IPS-18c (cell line): ENCODE data around the gene CLK4.
"Not testable (repeated sequence)": the region's sequence is repeated elsewhere in the genome, so short reads cannot be mapped to it uniquely, and the experiment has no call there.

ENCODE experiments used
- H3K4me3 ChIP-seq: 2 replicates; pipeline ENCODE4 v1.7.0; 2013; ENCODE audit warnings: low read depth, mild to moderate bottlenecking, low read length, moderate library complexity; ENCODE audit not compliant: insufficient read depth
- H3K9me3 ChIP-seq: one replicate; pipeline ENCODE4 v1.6.1; 2013; ENCODE audit warnings: mild to moderate bottlenecking, low read length, moderate library complexity; ENCODE audit not compliant: control insufficient read depth, insufficient read depth

Gene CLK4

DNA sequence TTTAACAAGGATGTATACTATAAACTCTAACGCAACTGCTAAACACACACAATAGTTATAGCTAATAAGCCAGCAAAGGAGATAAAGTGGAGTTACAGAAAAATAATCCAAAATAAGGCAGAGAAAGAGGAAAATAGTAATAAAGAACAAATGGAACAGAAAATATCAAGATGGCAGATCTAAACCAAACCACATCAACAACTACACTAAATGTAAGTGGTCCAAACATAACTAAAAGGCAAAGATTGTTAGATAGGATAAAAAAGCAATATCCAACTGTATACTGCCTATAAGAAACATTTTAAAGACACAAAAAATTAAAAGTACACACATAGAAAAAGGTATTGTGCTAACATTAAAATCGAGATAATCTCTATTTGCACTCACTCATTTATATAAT is 31.1 kb downstream of the CLK4 start:
- Histone ChIP-seq H3K4me3 (no peak overlapping the region), H3K9me3 (peaks cover 2% of the 10 kb centered on the region)

DNA sequence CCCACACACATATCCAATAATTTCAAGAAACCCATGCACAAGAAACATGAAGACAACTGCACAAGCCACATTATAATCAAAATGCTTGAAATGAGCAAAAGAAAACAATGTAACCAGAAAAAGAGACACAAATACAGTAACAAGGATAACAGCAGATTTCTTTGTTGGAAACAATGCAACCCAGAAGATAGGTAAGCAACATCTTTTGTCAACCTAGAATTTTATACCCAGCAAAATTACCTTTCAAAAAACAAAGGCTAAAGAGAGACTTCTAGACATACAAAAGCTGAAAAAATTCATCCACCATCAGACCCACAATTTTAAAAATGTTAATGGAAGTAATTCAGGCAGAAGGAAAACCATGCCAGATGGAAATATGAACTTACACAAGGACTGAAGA is 31.7 kb downstream of the CLK4 start:
- Histone ChIP-seq H3K9me3 (peaks cover 2% of the 10 kb centered on the region), H3K4me3 (no peak overlapping the region)

DNA sequence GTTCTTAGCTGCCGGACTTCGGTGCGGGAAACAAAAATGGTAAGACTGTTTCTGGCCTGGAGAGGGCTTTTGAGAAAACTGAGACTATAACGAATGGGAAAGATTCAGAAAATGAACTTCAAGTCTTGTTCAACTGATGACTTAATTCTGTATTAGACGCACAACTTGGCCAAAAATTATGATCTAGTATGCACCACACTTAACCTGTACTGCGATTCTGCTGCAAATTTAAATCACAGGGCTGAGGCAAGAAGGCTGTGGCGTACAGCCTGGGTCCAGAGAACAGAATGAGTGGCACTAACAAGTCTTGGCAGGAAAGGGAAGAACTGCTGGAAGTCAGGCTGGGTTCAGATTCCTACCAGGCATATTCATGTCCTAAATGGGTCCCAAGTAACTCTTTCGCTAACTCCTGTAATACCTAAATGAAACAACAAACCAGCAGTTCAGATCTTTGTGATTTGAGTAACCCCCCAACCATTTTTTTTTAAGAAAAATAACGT is 35.9 kb downstream of the CLK4 start:
- Histone ChIP-seq H3K9me3 (peaks cover 2% of the 10 kb centered on the region), H3K4me3 (no peak overlapping the region)

DNA sequence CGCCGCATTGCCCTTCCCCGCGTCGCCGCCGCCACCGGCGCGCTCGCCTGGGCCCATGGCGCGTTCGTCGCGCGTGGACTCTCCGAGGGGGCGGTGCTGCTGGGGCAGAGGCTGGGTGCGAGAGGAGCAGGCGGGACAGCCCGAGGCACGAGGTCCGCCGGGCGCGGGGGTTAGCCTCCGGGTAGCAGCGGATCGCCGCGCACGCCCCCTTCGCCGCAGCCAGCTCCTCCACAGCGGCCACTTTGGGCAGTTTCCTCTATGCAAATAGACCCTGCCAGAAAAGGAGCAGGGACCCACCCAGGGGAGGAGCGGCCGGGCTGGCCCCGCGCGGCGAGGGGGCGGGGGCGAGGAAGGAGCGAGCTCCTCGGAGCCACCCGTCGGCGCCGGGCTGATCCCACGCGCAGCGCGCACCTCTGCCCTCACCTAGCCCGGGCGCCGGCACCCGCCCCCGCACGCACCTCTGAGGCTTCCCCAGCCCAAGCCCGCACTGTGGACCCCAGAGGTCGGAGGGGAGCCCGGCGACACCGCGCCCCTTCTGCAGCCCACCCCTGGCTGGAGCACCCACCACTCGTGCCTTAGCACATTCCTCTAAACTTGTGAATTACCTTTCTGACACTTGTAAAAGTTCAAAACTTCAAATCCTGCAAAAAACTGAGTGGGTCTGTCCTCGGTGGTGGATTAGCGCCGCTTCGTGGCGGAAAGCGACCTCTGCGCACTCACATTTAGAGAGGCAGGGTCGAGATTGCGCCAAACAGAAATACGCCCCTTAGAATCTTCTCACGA is 36.5 kb downstream of the CLK4 start, which contains the start of gene COL23A1:
Gene COL23A1 (minus strand): TSS at position 253 of the 783 bp plus-strand sequence.
- Histone ChIP-seq H3K9me3 (peaks cover 2% of the 10 kb centered on the region), H3K4me3 (peak within 1 kb of the TSS; percentile 62)

DNA sequence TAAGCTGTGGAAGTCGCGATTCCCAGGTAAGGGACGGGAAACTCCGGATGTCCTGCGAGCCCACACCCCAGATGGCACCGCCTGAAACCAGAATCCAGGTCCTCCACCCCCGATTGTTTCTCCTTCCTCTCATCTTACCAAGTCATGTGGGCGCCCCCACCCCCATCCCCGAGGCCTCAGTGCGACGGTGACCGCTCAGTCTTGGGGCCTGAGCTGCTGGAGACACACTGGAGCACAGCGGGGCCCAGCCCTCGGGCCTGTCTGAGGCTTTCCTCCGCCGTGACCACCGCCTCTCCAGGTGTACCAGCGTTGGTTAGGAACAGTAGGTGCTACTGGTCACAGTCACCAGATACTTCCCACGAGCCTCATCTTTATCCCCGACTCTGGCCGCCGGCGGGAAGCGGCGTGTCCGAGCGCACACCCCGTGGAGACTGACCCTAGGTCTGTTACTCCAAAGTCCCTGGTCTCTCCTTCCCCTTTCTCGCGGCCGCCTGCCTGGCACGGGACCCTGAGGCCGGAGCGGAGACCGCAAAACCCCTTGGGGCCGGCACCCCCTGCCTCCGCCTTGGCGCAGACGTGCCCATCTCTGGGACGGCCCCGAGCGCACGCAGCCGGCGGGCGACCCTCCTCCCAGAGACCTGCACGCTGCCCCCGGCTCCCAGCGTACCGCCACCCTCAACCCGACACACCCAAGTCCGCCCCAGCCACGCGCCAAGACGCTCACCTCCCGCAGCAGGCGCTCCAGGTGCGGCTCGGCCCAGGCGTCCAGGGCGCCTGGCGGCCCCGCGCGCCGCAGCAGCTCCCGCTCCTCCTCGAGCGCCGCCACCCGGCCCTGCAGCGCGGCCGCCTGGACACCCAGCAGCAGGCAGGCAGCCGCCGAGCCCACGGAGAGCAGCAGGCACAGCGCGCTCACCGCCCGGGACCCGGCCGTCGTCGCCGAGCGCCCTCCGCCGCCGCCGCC is 37.4 kb downstream of the CLK4 start:
- H3K4me3 ChIP-seq, result peak overlapping the region; percentile 62

GRCh38 chr5:178588769-178589168 is 38.1 kb downstream of the CLK4 start:
- peak overlapping the region; percentile 62; the same call in 1 of the 2 replicates for H3K4me3 ChIP-seq
- no peaks in the 10 kb centered on the region for H3K9me3 ChIP-seq

More for the DNA sequence above, 37.4 kb downstream of the CLK4 start:
- H3K9me3 ChIP-seq, result peaks cover 2% of the 10 kb centered on the region

DNA sequence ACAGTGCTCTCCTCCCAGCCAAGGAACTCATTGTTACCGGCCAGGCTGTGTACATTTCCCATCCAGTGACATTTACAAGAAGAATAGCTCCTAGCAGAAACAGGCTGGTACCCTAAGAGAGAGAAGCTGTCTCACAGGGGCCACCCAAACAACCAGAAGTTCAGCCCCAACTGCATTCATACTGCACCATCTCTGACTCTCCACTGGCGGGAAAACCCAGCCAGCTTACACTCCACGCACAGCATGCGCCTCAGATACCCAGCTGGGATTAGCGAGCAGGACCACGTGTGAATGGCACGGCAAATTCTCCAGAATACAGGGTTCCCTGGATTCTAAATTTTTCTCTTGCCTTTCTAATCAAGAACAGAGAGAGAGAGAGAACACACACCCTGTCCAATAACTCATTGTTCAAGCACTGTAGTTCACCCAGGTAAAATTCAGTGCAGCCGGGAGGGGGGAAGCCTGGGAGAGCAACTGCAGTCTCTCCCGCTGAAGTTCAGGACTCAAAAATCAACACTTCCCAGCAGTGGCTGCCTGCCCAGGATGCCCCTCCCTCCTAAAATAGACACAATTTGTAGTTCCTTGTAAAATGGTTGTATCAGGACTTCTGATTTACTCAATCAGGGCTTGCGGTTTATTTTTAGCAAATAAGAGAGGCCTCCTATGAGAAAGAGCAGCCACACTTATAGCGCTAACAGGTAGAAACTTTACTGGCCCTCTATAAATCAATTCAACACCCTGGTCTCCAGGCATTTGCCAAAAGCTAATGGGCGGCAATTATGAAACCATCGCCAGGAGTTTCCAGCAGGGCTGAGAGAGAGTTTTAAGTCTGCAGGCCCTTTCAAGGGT is 38.9 kb downstream of the CLK4 start:
- Histone ChIP-seq H3K9me3 (no peaks in the 10 kb centered on the region), H3K4me3 (no peak overlapping the region)

DNA sequence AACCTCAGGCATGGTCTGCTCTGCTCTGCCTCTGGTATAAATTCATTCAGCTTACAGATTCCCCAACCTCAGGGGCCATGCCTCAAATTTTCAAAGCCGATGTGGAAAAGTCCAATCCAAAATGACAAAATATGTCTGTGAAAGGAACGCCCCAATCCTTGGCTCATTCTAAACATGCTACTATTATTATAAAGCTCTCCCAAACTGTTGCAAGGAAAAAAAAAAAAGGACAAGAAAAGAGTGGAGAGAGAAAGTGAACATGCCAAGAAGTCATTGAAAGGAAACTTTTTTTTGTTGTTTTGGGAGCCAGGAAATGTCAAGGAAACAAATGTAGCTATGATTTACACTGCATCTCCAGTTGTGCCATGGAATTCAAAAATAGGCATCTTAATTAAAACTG is 40.5 kb downstream of the CLK4 start:
- Histone ChIP-seq H3K9me3 (no peaks in the 10 kb centered on the region), H3K4me3 (no peak overlapping the region)

DNA sequence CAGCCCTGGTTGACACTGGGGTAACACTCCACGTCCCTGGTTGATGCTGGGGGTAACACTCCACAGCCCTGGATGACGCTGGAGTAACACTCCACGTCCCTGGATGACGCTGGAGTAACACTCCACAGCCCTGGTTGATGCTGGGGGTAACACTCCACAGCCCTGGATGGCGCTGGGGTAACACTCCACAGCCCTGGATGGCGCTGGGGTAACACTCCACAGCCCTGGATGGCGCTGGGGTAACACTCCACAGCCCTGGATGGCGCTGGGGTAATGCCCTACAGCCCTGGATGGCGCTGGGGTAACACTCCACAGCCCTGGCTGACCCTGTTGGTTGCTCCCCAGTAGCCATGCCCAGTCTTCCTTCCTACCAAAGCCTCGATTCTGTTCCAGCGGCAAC is 41.4 kb downstream of the CLK4 start:
- not testable (repeated sequence) for H3K9me3 ChIP-seq, H3K4me3 ChIP-seq

GRCh38 chr5:178583279-178583678 is 43.6 kb downstream of the CLK4 start:
- Histone ChIP-seq H3K4me3 (no peak overlapping the region), H3K9me3 (no peaks in the 10 kb centered on the region)

- Histone ChIP-seq H3K4me3 (no peak overlapping the region), H3K9me3 (no peaks in the 10 kb centered on the region)
These were observed 44.6 kb downstream of the CLK4 start for GRCh38 chr5:178582291-178582690.

GRCh38 chr5:178581621-178582020 is 45.2 kb downstream of the CLK4 start:
- H3K4me3 ChIP-seq, result no peak overlapping the region
- H3K9me3 ChIP-seq, result no peaks in the 10 kb centered on the region

DNA sequence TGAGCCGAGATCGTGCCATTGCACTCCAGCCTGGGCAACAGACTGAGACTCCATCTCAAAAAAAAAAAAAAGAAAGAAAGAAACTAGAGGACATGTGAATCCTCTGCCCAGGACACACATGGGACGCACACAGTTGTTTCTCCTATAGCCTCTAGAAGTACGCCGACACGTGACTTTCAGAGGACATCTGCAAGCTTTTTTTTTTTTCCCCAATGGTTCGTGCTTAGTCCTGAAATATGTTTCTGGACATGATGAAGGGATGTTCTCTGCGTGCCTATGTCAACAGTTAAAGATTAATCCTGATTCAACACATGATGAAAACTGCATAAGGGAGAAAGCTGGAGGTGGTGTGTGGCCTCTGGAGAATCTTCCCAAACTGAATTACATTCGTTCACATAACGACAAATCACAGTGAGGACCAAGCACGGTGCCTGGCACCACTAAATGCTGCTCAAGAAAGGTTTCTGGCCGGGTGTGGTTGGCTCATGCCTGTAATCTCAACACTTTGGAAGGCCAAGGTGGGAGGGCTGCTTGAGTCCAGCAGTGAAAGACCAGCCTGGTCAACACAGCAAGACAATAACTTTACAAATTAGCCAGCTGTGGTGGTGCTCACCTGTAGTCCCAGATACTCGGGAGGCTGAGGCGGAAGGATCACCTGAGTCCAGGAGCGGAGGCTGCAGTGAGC is 46.4 kb downstream of the CLK4 start:
- Histone ChIP-seq H3K4me3 (no peak overlapping the region), H3K9me3 (no peaks in the 10 kb centered on the region)

DNA sequence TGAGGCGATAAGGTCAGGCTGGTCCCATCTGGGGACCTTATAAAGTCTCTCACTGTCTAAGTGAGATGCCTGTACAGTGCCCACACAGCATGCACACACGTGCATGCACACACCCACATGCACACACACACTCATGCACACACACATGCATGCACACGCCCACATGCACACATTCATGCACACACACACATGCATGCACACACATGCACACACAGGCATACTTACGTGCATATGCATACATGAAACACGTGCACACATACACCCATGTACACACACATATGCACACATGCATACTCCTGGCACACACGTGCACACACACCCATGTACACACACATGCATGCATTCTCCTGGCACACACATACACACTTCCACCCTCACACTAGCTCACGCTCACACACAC is 48.9 kb downstream of the CLK4 start:
- H3K9me3 ChIP-seq, result no peaks in the 10 kb centered on the region
- 0 out of 2 replicates have a peak overlapping the region, but pooled peaks have one; percentile 59 for H3K4me3 ChIP-seq

DNA sequence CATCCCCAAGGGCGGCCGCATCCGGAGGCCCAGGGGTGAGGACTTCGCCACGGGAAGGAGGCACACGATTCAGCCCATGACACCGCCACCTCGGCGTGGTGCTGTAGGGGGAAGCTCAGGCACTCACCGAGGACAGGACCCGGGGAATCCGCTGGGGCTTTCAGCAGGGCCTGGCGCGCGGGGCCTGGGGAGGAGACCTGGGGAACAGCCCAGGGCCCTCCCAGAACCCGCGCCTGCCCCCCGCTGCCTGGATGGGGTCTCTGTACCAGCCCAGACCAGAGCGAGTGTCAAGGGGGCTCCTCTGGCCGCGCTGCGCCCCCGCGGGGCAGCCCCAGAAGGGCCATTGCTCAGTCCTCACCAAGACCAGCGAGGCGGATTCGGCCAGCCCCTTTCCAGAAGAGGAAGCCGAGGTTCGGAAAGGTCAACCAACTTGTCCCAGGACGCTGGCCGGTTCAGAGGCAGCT is 49.4 kb downstream of the CLK4 start:
- Histone ChIP-seq H3K9me3 (no peaks in the 10 kb centered on the region), H3K4me3 (peak overlapping the region; percentile 59; the same call in 1 of the 2 replicates)

DNA sequence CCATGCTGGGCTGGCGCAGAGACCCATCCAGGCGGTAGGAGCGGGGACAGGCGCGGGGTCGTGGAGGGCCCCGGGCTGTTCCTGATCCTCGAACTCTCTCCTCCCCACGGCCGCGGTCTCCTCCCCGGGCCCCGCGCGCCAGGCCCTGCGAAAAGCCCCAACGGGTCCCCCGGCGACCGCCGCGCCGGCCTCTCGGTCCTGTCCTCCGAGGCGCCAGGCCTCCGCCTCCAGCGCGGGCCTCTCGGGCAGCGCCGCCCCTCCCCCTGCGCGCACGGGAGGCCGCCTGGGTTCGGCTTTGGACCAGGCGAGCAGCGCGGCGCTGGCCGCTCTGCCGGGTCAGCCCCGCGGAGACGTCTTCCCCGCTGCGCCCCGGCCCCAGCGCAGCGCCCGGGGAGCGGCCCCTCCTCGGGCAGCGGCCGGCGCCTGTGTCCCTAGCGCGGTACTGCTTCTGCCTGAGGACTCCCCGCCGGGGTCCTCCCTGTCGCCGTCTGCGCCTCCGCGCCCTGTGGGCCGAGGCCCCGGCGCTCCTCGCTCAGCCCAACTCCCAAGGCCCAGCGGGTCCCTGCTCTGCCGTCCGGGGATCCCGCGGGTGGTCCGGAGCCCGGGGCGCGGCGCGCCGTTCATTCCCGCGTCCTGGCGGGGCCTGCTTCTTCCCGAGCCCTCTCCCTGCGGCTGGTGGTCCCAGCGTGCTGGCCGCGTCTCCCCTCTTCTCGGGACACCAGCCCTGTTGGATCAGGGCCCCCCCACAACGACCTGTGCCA is 50.1 kb downstream of the CLK4 start:
- Histone ChIP-seq H3K9me3 (no peaks in the 10 kb centered on the region), H3K4me3 (peak overlapping the region; percentile 59)
